ENCODE measurements around the gene MARK1. TPM values are rescaled to one million over a fixed set of nuclear protein-coding genes. Genes with fewer than 3 reads are reported as not detected.

Gene MARK1
- total and polyA plus RNA-seq, 2 of the 4 experiments (the other 2 are of a cell fraction) = not detected

- H3K4me1 ChIP-seq (ENCODE audit: control insufficient read depth, insufficient read depth, low read length) = no peaks in the 10 kb centered on the region
- ChIA-PET POLR2A (ENCODE audit: unreplicated experiment) (no interaction called here), CTCF (no interaction called here)
- no peak overlapping the region for H4K5ac ChIP-seq (ENCODE audit: low read depth, low read length)
- in situ Hi-C loops (cut with MboI; ENCODE audit: low sequenced_read_pairs) (no loop called here), intact Hi-C loops (cut with micrococcal nuclease) (loop anchor here (1.0 kb wide), 1 partner anchor 33 kb away; no protein-coding TSS in a partner anchor), dilution Hi-C loops (cut with HindIII; ENCODE audit: low sequenced_read_pairs, unreplicated experiment) (no loop called here)
- H2BK20ac ChIP-seq (ENCODE audit: low read depth, low read length) = no peak overlapping the region
- H3K14ac ChIP-seq (replicated peaks; ENCODE audit: low read depth, low read length) = no peak overlapping the region
- H3K56ac ChIP-seq (ENCODE audit: extremely low read depth, insufficient read depth, low read length) = no peak overlapping the region
- no peak for TF ChIP-seq MAFK (IDR thresholded peaks at IDR 0.05; ENCODE audit: low read depth, low read length)
- no peak for TF ChIP-seq FOS (IDR thresholded peaks at IDR 0.05; ENCODE audit: low read depth, low read length)
- TF ChIP-seq NFE2L2 (IDR thresholded peaks at IDR 0.05; ENCODE audit: low read depth, low read length) = no peak
- no peak for TF ChIP-seq MAZ (IDR thresholded peaks at IDR 0.05; ENCODE audit: borderline replicate concordance, low read depth, low read length)
- no peak for TF ChIP-seq MXI1 (IDR thresholded peaks at IDR 0.05; ENCODE audit: borderline replicate concordance, low read depth, low read length)
- no peak for TF ChIP-seq ELK1 (IDR thresholded peaks at IDR 0.05; ENCODE audit: borderline replicate concordance, low read depth, low read length)
- TF ChIP-seq RFX5 (IDR thresholded peaks at IDR 0.05; ENCODE audit: low read depth, low read length) = no peak
- TF ChIP-seq RCOR1 (IDR thresholded peaks at IDR 0.05; ENCODE audit: insufficient replicate concordance, low read length) = no peak
- no peak for TF ChIP-seq RAD21 (IDR thresholded peaks at IDR 0.05; ENCODE audit: low read length)
- no peak for TF ChIP-seq USF2 (IDR thresholded peaks at IDR 0.05; ENCODE audit: low read depth, low read length)
- TF ChIP-seq CEBPB (IDR thresholded peaks at IDR 0.05; ENCODE audit: low read depth, low read length) = no peak
- TF ChIP-seq POLR2A (IDR thresholded peaks at IDR 0.05; ENCODE audit: low read depth, low read length) = no peak
- TF ChIP-seq SMC3 (IDR thresholded peaks at IDR 0.05; ENCODE audit: low read depth, low read length) = no peak
- H2BK5ac ChIP-seq (ENCODE audit: low read depth, low read length, poor library complexity, severe bottlenecking) = no peak overlapping the region
- H4K91ac ChIP-seq (ENCODE audit: insufficient read depth, low read depth, low read length) = no peak overlapping the region
- ATAC-seq (ENCODE audit: low read depth) (no peak), DNase-seq (no peak)
- no peak overlapping the region for H2AK9ac ChIP-seq (replicated peaks; ENCODE audit: low read depth, low read length, poor library complexity)
- H3K79me1 ChIP-seq (ENCODE audit: low read depth in 1 of 2, low read length in 2 of 2) = no peaks in the 10 kb centered on the region
- H3K4ac ChIP-seq (ENCODE audit: low read depth, low read length) = no peak overlapping the region
- no peak overlapping the region for H3K18ac ChIP-seq (ENCODE audit: low read depth, low read length)
- H3K9ac ChIP-seq (ENCODE audit: low read depth, low read length) = no peak overlapping the region
- H3K23ac ChIP-seq (ENCODE audit: low read depth, low read length) = no peak overlapping the region
- no peak overlapping the region for H3K27ac ChIP-seq (ENCODE audit: insufficient read depth, low read length)
- no peak overlapping the region for H2BK120ac ChIP-seq (ENCODE audit: low read depth, low read length)
- no peak overlapping the region for H2BK15ac ChIP-seq (ENCODE audit: low read depth, low read length)
- no peak overlapping the region for H3K4me2 ChIP-seq (ENCODE audit: low read depth, low read length)
- H2AK5ac ChIP-seq (ENCODE audit: low read depth, low read length) = no peak overlapping the region
- H3K9me3 ChIP-seq (ENCODE audit: control insufficient read depth, insufficient read depth, low read length) = no peaks in the 10 kb centered on the region
- no TSS peak for BruUV-seq (replicated peaks)
- no peak overlapping the region for H2AFZ ChIP-seq (replicated peaks; ENCODE audit: low read length, poor library complexity)
- H3K9me1 ChIP-seq (ENCODE audit: insufficient read depth, low read length) = no peaks in the 10 kb centered on the region
- H4K20me1 ChIP-seq (ENCODE audit: insufficient read depth, low read length) = no peaks in the 10 kb centered on the region
- H3K27me3 ChIP-seq (ENCODE audit: control insufficient read depth, insufficient read depth, low read length) = no peaks in the 10 kb centered on the region
- no peak overlapping the region for H3K4me3 ChIP-seq (ENCODE audit: insufficient read depth, low read depth, low read length)
- no peaks in the 10 kb centered on the region for H3K36me3 ChIP-seq (ENCODE audit: control insufficient read depth, insufficient read depth, low read length)
- H4K8ac ChIP-seq (ENCODE audit: low read depth in 2 of 2, low read length in 2 of 2) = no peak overlapping the region
Observed at GRCh38 chr1:220556641-220557040, 28.7 kb downstream of the MARK1 start.
